Neural cell (in vitro differentiated cells): ENCODE measurements around the gene ZCCHC14. TPM values are rescaled to one million over a fixed set of nuclear protein-coding genes. Genes with fewer than 3 reads are reported as not detected.

Experiments
- H2AFZ ChIP-seq: fragments of 200-600, 300-800 bp; sonication (generic), shearing (Covaris generic); 2 replicates; pipeline ENCODE4 v1.6.0; 2014; ENCODE audit warnings: low read depth, mild to moderate bottlenecking, antibody characterized with exemption, low read length, moderate library complexity
- H3F3A ChIP-seq: fragments of 200-600 bp; shearing (Covaris generic); 2 replicates; pipeline ENCODE4 v1.6.1; 2016; ENCODE audit warnings: mild to moderate bottlenecking, moderate library complexity, mixed read lengths, antibody characterized with exemption, low read length; ENCODE audit not compliant: insufficient read depth, poor library complexity, severe bottlenecking
- H3K27ac ChIP-seq: fragments of 200-600, 300-800 bp; sonication (generic), shearing (Covaris generic); 2 replicates; pipeline ENCODE4 v1.5.1; 2014; ENCODE audit warnings: mild to moderate bottlenecking, low read length, moderate library complexity
- H3K27me3 ChIP-seq: fragments of 300-800, 200-600 bp; sonication (generic), shearing (Covaris generic); 2 replicates; pipeline ENCODE4 v1.6.0; 2014; ENCODE audit warnings: mild to moderate bottlenecking, low read depth, low read length, moderate library complexity; ENCODE audit not compliant: insufficient read depth
- H3K36me3 ChIP-seq: fragments of 300-800, 200-600 bp; sonication (generic), shearing (Covaris generic); 2 replicates; pipeline ENCODE4 v1.5.1; 2014; ENCODE audit warnings: mild to moderate bottlenecking, antibody characterized with exemption, low read length, moderate library complexity; ENCODE audit not compliant: insufficient read depth
- H3K4me2 ChIP-seq: fragments of 300-800, 200-600 bp; sonication (generic), shearing (Covaris generic); 2 replicates; pipeline ENCODE4 v1.6.0; 2014; ENCODE audit warnings: mild to moderate bottlenecking, low read length
- H3K4me3 ChIP-seq: fragments of 300-800, 200-600 bp; sonication (generic), shearing (Covaris generic); 2 replicates; pipeline ENCODE4 v1.5.1; 2014; ENCODE audit warnings: mild to moderate bottlenecking, low read length, moderate library complexity
- H3K79me2 ChIP-seq: fragments of 200-600 bp; shearing (Covaris generic); replicated peaks from 2 replicates; pipeline ENCODE4 v1.6.0; 2014; ENCODE audit warnings: mild to moderate bottlenecking, low read length, moderate library complexity; ENCODE audit not compliant: insufficient read depth
- H3K9ac ChIP-seq: fragments of 300-800, 200-600 bp; sonication (generic), shearing (Covaris generic); 2 replicates; pipeline ENCODE4 v1.6.1; 2016; ENCODE audit warnings: mild to moderate bottlenecking, low read length, mixed read lengths
- H3K9me2 ChIP-seq: fragments of 200-600 bp; shearing (Covaris generic); 2 replicates; pipeline ENCODE4 v1.6.1; 2016; ENCODE audit warnings: mild to moderate bottlenecking, low read length, mixed read lengths; ENCODE audit not compliant: insufficient read depth
- H3K9me3 ChIP-seq: fragments of 200-600, 300-800 bp; sonication (generic), shearing (Covaris generic); 2 replicates; pipeline ENCODE4 v1.6.1; 2016; ENCODE audit warnings: mild to moderate bottlenecking, mixed run types, low read length, moderate library complexity, mixed read lengths
- H4K20me1 ChIP-seq: fragments of 200-600 bp; shearing (Covaris generic); 2 replicates; pipeline ENCODE4 v1.6.1; 2016; ENCODE audit warnings: mild to moderate bottlenecking, mixed run types; ENCODE audit not compliant: insufficient read depth
- EP300 ChIP-seq: fragments of 450-650 bp; conservative IDR thresholded peaks from 2 replicates; pipeline ENCODE4 v1.6.1; 2014; ENCODE audit warnings: antibody characterized with exemption, mild to moderate bottlenecking, moderate library complexity; ENCODE audit not compliant: poor library complexity, severe bottlenecking
- EZH2 ChIP-seq: fragments of 200-600, 300-800 bp; shearing (Covaris generic), sonication (generic); IDR thresholded peaks from 2 replicates; pipeline ENCODE4 v1.6.1; 2014; ENCODE audit warnings: antibody characterized with exemption, low read length, borderline replicate concordance, mild to moderate bottlenecking; ENCODE audit not compliant: insufficient read depth, poor library complexity, severe bottlenecking
- MXI1 ChIP-seq: fragments of 450-650 bp; conservative IDR thresholded peaks from 2 replicates; pipeline ENCODE4 v1.6.1; 2014; ENCODE audit warnings: antibody characterized with exemption, mild to moderate bottlenecking; ENCODE audit not compliant: poor library complexity, severe bottlenecking
- RAD21 ChIP-seq: fragments of 450-650 bp; conservative IDR thresholded peaks from 2 replicates; pipeline ENCODE4 v1.6.1; 2014; ENCODE audit warnings: antibody characterized with exemption, mild to moderate bottlenecking, moderate library complexity
- SMC3 ChIP-seq: fragments of 450-650 bp; conservative IDR thresholded peaks from 2 replicates; pipeline ENCODE4 v1.6.1; 2014; ENCODE audit warnings: antibody characterized with exemption, mild to moderate bottlenecking, moderate library complexity; ENCODE audit not compliant: poor library complexity
- TAF1 ChIP-seq: IDR thresholded peaks from 2 replicates; pipeline ENCODE4 v1.6.1; 2012; ENCODE audit warnings: low read depth
- polyA plus RNA-seq: library from polyadenylated mRNA; depleted of rRNA; stranded (reverse); fragments of >200 nt; gene quantifications from 2 replicates; pipeline ENCODE4 v1.2.3, GENCODE V29; 2014
- TF ChIP-seq, protein P1 (sequence below): fragments of 450-650 bp; IDR thresholded peaks from 2 replicates; pipeline ENCODE4 v1.5.1; 2014; ENCODE audit warnings: antibody characterized with exemption, mild to moderate bottlenecking, moderate library complexity; ENCODE audit not compliant: poor library complexity, severe bottlenecking
- TF ChIP-seq, protein P2 (sequence below): IDR thresholded peaks from 2 replicates; pipeline ENCODE4 v1.6.1; 2012; ENCODE audit warnings: borderline replicate concordance

Gene ZCCHC14
- polyA plus RNA-seq, 1 donor from 2014 or later: 22.1 TPM

GRCh38 chr16:87375426-87376135 is 117.2 kb downstream of the ZCCHC14 start:
- Histone ChIP-seq H3K36me3 (no peaks in the 10 kb centered on the region), H3K9me2 (no peaks in the 10 kb centered on the region), H4K20me1 (no peaks in the 10 kb centered on the region), H3K9me3 (no peaks in the 10 kb centered on the region), H3K27me3 (no peaks in the 10 kb centered on the region), H3K79me2 (peaks cover 8% of the 10 kb centered on the region), H3K9ac (no peak overlapping the region), H2AFZ (no peak overlapping the region), H3K4me3 (no peak overlapping the region), H3K4me2 (no peak overlapping the region), H3K27ac (no peak overlapping the region), H3F3A (no peaks in the 10 kb centered on the region)
- TF ChIP-seq MXI1: no peak
- TF ChIP-seq, protein P1, sequence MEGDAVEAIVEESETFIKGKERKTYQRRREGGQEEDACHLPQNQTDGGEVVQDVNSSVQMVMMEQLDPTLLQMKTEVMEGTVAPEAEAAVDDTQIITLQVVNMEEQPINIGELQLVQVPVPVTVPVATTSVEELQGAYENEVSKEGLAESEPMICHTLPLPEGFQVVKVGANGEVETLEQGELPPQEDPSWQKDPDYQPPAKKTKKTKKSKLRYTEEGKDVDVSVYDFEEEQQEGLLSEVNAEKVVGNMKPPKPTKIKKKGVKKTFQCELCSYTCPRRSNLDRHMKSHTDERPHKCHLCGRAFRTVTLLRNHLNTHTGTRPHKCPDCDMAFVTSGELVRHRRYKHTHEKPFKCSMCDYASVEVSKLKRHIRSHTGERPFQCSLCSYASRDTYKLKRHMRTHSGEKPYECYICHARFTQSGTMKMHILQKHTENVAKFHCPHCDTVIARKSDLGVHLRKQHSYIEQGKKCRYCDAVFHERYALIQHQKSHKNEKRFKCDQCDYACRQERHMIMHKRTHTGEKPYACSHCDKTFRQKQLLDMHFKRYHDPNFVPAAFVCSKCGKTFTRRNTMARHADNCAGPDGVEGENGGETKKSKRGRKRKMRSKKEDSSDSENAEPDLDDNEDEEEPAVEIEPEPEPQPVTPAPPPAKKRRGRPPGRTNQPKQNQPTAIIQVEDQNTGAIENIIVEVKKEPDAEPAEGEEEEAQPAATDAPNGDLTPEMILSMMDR: no peak
- TF ChIP-seq TAF1: no peak

DNA sequence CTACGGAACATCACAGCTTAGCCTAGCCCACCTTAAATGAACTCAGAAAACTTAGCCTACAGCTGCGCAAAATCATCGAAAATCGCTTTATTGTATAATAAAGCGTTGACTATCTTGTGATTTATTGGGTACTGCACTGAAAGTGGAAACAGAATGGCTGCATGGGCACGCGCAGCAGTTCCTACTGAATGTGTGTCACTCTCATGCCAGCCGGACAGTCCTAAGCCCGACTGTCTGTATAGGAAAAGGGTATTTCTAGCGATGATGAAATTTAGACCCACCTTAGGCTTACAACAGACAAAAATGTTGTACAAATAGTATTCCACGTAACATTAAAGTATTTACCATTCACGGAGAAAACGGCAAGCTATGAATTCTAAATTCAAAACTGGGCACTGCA is 118.5 kb downstream of the ZCCHC14 start:
- no peaks in the 10 kb centered on the region for H4K20me1 ChIP-seq
- H3K9ac ChIP-seq: no peak overlapping the region
- no peak overlapping the region for H3K4me3 ChIP-seq
- no peaks in the 10 kb centered on the region for H3K9me3 ChIP-seq
- H3K27ac ChIP-seq: no peak overlapping the region
- no peak overlapping the region for H2AFZ ChIP-seq
- no peak overlapping the region for H3K4me2 ChIP-seq
- no peaks in the 10 kb centered on the region for H3K27me3 ChIP-seq
- TF ChIP-seq RAD21 (no peak), EP300 (no peak), TAF1 (no peak), EZH2 (no peak), MXI1 (no peak), SMC3 (no peak)
- TF ChIP-seq, protein P2, sequence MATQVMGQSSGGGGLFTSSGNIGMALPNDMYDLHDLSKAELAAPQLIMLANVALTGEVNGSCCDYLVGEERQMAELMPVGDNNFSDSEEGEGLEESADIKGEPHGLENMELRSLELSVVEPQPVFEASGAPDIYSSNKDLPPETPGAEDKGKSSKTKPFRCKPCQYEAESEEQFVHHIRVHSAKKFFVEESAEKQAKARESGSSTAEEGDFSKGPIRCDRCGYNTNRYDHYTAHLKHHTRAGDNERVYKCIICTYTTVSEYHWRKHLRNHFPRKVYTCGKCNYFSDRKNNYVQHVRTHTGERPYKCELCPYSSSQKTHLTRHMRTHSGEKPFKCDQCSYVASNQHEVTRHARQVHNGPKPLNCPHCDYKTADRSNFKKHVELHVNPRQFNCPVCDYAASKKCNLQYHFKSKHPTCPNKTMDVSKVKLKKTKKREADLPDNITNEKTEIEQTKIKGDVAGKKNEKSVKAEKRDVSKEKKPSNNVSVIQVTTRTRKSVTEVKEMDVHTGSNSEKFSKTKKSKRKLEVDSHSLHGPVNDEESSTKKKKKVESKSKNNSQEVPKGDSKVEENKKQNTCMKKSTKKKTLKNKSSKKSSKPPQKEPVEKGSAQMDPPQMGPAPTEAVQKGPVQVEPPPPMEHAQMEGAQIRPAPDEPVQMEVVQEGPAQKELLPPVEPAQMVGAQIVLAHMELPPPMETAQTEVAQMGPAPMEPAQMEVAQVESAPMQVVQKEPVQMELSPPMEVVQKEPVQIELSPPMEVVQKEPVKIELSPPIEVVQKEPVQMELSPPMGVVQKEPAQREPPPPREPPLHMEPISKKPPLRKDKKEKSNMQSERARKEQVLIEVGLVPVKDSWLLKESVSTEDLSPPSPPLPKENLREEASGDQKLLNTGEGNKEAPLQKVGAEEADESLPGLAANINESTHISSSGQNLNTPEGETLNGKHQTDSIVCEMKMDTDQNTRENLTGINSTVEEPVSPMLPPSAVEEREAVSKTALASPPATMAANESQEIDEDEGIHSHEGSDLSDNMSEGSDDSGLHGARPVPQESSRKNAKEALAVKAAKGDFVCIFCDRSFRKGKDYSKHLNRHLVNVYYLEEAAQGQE: no peak
- TF ChIP-seq, protein P1: no peak
- H3K9me2 ChIP-seq: no peaks in the 10 kb centered on the region
- H3K79me2 ChIP-seq: peaks cover 5% of the 10 kb centered on the region
- no peaks in the 10 kb centered on the region for H3F3A ChIP-seq
- no peaks in the 10 kb centered on the region for H3K36me3 ChIP-seq
